IMR-90 (cell line): ENCODE results near the gene PCSK5. TPM values are rescaled to one million over a fixed set of nuclear protein-coding genes. Genes with fewer than 3 reads are reported as not detected.

Experiments used
- ATAC-seq: fragments of 200-7000 bp; cut with Tn5 transposase; 2 replicates; pipeline ENCODE4 v1.9.1; 2020; ENCODE audit warnings: low read depth, mild to moderate bottlenecking, moderate library complexity
- BruUV-seq: library from RNA; stranded (reverse); fragments of 400-500 nt; replicated peaks from 2 replicates; lab custom pipeline; 2021; lab: Mats Ljungman, UMichigan
- CTCF ChIA-PET: fragments of 300-600 bp; formaldehyde crosslinking; extraction: SDS; loops from one replicate; lab custom pipeline; 2021; ENCODE audit warnings: antibody characterized with exemption; lab: Yijun Ruan, JAX
- POLR2A ChIA-PET: fragments of 300-600 bp; sonication (Branson Sonifier 250); formaldehyde crosslinking; loops from one replicate; lab custom pipeline; 2022; ENCODE audit warnings: antibody characterized with exemption; ENCODE audit not compliant: unreplicated experiment; lab: Charles Lee
- DNase-seq: peaks from one replicate; pipeline ENCODE4 v3.0.0; 2013
- H2AFZ ChIP-seq: replicated peaks from 2 replicates; pipeline ENCODE3; 2013; ENCODE audit warnings: low read length, mild to moderate bottlenecking; ENCODE audit not compliant: poor library complexity
- H2AK5ac ChIP-seq: 2 replicates; pipeline ENCODE4 v1.6.1; 2013; ENCODE audit warnings: low read depth, low read length, inconsistent platforms
- H2AK9ac ChIP-seq: replicated peaks from 2 replicates; pipeline ENCODE3; 2013; ENCODE audit warnings: mild to moderate bottlenecking, low read depth, low read length, moderate library complexity; ENCODE audit not compliant: poor library complexity
- H2BK120ac ChIP-seq: 2 replicates; pipeline ENCODE4 v1.6.1; 2013; ENCODE audit warnings: low read depth, low read length, inconsistent platforms
- H2BK15ac ChIP-seq: 3 replicates; pipeline ENCODE4 v1.6.1; 2013; ENCODE audit warnings: low read depth, low read length, inconsistent platforms
- H2BK20ac ChIP-seq: 2 replicates; pipeline ENCODE4 v1.6.1; 2013; ENCODE audit warnings: low read depth, mild to moderate bottlenecking, inconsistent platforms, low read length, moderate library complexity
- H2BK5ac ChIP-seq: 2 replicates; pipeline ENCODE4 v1.6.1; 2013; ENCODE audit warnings: mild to moderate bottlenecking, low read depth, low read length, inconsistent platforms; ENCODE audit not compliant: poor library complexity, severe bottlenecking
- H3K14ac ChIP-seq: replicated peaks from 2 replicates; pipeline ENCODE4 v1.6.1; 2013; ENCODE audit warnings: low read depth, low read length, inconsistent platforms
- H3K18ac ChIP-seq: 2 replicates; pipeline ENCODE4 v1.6.1; 2013; ENCODE audit warnings: low read depth, low read length, control low read depth
- H3K23ac ChIP-seq: 2 replicates; pipeline ENCODE4 v1.6.1; 2013; ENCODE audit warnings: low read depth, low read length, inconsistent platforms
- H3K27ac ChIP-seq: 2 replicates; pipeline ENCODE4 v1.5.1; 2013; ENCODE audit warnings: mild to moderate bottlenecking, control low read depth, low read length; ENCODE audit not compliant: insufficient read depth
- H3K27me3 ChIP-seq: 2 replicates; pipeline ENCODE4 v1.6.1; 2013; ENCODE audit warnings: low read length; ENCODE audit not compliant: control insufficient read depth, insufficient read depth
- H3K36me3 ChIP-seq: 2 replicates; pipeline ENCODE4 v1.6.1; 2013; ENCODE audit warnings: low read length, mixed read lengths; ENCODE audit not compliant: control insufficient read depth, insufficient read depth
- H3K4ac ChIP-seq: 2 replicates; pipeline ENCODE4 v1.6.1; 2013; ENCODE audit warnings: low read depth, low read length, inconsistent platforms
- H3K4me1 ChIP-seq: 2 replicates; pipeline ENCODE4 v1.6.1; 2013; ENCODE audit warnings: low read length, mixed read lengths; ENCODE audit not compliant: control insufficient read depth, insufficient read depth
- H3K4me2 ChIP-seq: 2 replicates; pipeline ENCODE4 v1.6.1; 2013; ENCODE audit warnings: low read depth, mild to moderate bottlenecking, control low read depth, low read length, moderate library complexity
- H3K4me3 ChIP-seq: 2 replicates; pipeline ENCODE4 v1.5.1; 2013; ENCODE audit warnings: low read depth, mild to moderate bottlenecking, control low read depth, low read length, moderate library complexity; ENCODE audit not compliant: insufficient read depth
- H3K56ac ChIP-seq: 2 replicates; pipeline ENCODE4 v1.6.1; 2013; ENCODE audit warnings: low read length, inconsistent platforms; ENCODE audit not compliant: insufficient read depth; ENCODE audit errors: extremely low read depth
- H3K79me1 ChIP-seq, 2 experiments: 2 replicates each; pipeline ENCODE4 v1.6.1; 2013; ENCODE audit warnings: low read length in 2 of 2, inconsistent platforms in 1 of 2, low read depth in 1 of 2
- H3K9ac ChIP-seq: 2 replicates; pipeline ENCODE4 v1.6.1; 2013; ENCODE audit warnings: low read depth, low read length, control low read depth
- H3K9me1 ChIP-seq: 2 replicates; pipeline ENCODE4 v1.6.1; 2013; ENCODE audit warnings: low read length, inconsistent platforms; ENCODE audit not compliant: insufficient read depth
- H3K9me3 ChIP-seq: 2 replicates; pipeline ENCODE4 v1.6.1; 2013; ENCODE audit warnings: low read length; ENCODE audit not compliant: control insufficient read depth, insufficient read depth
- H4K20me1 ChIP-seq: 2 replicates; pipeline ENCODE4 v1.6.1; 2013; ENCODE audit warnings: low read length, inconsistent platforms; ENCODE audit not compliant: insufficient read depth
- H4K5ac ChIP-seq: 2 replicates; pipeline ENCODE4 v1.6.1; 2013; ENCODE audit warnings: mild to moderate bottlenecking, low read depth, low read length, control low read depth
- H4K8ac ChIP-seq, 2 experiments: 2 replicates each; pipeline ENCODE4 v1.6.1; 2013; ENCODE audit warnings: low read depth in 2 of 2, low read length in 2 of 2, control low read depth in 1 of 2, inconsistent platforms in 1 of 2
- H4K91ac ChIP-seq: 2 replicates; pipeline ENCODE4 v1.6.1; 2013; ENCODE audit warnings: low read depth, low read length, inconsistent platforms; ENCODE audit not compliant: insufficient read depth
- BHLHE40 ChIP-seq: fragments of 150-350 bp; IDR thresholded peaks from 2 replicates; pipeline ENCODE4 v1.6.1; 2016; ENCODE audit warnings: mild to moderate bottlenecking, low read depth, low read length
- CEBPB ChIP-seq: IDR thresholded peaks from 2 replicates; pipeline ENCODE4 v1.6.1; 2012; ENCODE audit warnings: low read depth, low read length, improper control_type of control experiment
- CHD1 ChIP-seq: IDR thresholded peaks from 2 replicates; pipeline ENCODE4 v1.6.1; 2012; ENCODE audit warnings: low read depth, low read length, improper control_type of control experiment
- CTCF ChIP-seq: conservative IDR thresholded peaks from 2 replicates; pipeline ENCODE4 v1.5.1; 2012; ENCODE audit warnings: mild to moderate bottlenecking, low read depth, low read length, improper control_type of control experiment
- ELK1 ChIP-seq: fragments of 150-350 bp; IDR thresholded peaks from 2 replicates; pipeline ENCODE4 v1.6.1; 2016; ENCODE audit warnings: low read depth, mild to moderate bottlenecking, low read length, moderate library complexity, borderline replicate concordance
- FOS ChIP-seq: fragments of 150-350 bp; IDR thresholded peaks from 2 replicates; pipeline ENCODE4 v1.6.1; 2016; ENCODE audit warnings: low read depth, low read length
- MAFK ChIP-seq: IDR thresholded peaks from 2 replicates; pipeline ENCODE4 v1.6.1; 2012; ENCODE audit warnings: low read depth, low read length, improper control_type of control experiment
- MAZ ChIP-seq: IDR thresholded peaks from 2 replicates; pipeline ENCODE4 v1.6.1; 2012; ENCODE audit warnings: low read depth, mild to moderate bottlenecking, low read length, improper control_type of control experiment, moderate library complexity, borderline replicate concordance
- MXI1 ChIP-seq: IDR thresholded peaks from 2 replicates; pipeline ENCODE4 v1.6.1; 2012; ENCODE audit warnings: low read depth, mild to moderate bottlenecking, low read length, moderate library complexity, borderline replicate concordance
- NFE2L2 ChIP-seq: fragments of 150-350 bp; IDR thresholded peaks from 2 replicates; pipeline ENCODE4 v1.6.1; 2016; ENCODE audit warnings: low read depth, mild to moderate bottlenecking, low read length
- POLR2A ChIP-seq: IDR thresholded peaks from 2 replicates; pipeline ENCODE4 v1.6.1; 2012; ENCODE audit warnings: mild to moderate bottlenecking, low read depth, low read length
- RAD21 ChIP-seq: IDR thresholded peaks from 2 replicates; pipeline ENCODE4 v1.6.1; 2012; ENCODE audit warnings: low read length, improper control_type of control experiment
- RCOR1 ChIP-seq: IDR thresholded peaks from 2 replicates; pipeline ENCODE4 v1.6.1; 2012; ENCODE audit warnings: mild to moderate bottlenecking, low read length, improper control_type of control experiment; ENCODE audit not compliant: insufficient replicate concordance
- RFX5 ChIP-seq: IDR thresholded peaks from 2 replicates; pipeline ENCODE4 v1.8.0; 2012; ENCODE audit warnings: low read depth, mild to moderate bottlenecking, low read length, moderate library complexity
- SMC3 ChIP-seq: fragments of 150-350 bp; IDR thresholded peaks from 2 replicates; pipeline ENCODE4 v1.6.1; 2016; ENCODE audit warnings: low read depth, mild to moderate bottlenecking, antibody characterized with exemption, low read length, moderate library complexity
- WGBS, 2 experiments: methylation state at CpG; one replicate each; pipeline versions ENCODE4 v1.1.5 to v1.1.7; 2013; ENCODE audit warnings: missing lambda C conversion rate in 2 of 2; ENCODE audit not compliant: insufficient read length in 1 of 2; ENCODE audit errors: extremely low coverage in 2 of 2; 5-methylcytosine and 5-hydroxymethylcytosine counted together
- dilution Hi-C: fragments of 300-500 bp; cut with HindIII; formaldehyde crosslinking; loops from one replicate; pipeline ENCODE4 v1.14.3; 2018; ENCODE audit warnings: low sequenced_read_pairs; ENCODE audit not compliant: unreplicated experiment
- in situ Hi-C: fragments of 300-500 bp; cut with MboI; formaldehyde crosslinking; loops from 3 replicates; pipeline ENCODE4 v1.14.3; 2019; ENCODE audit warnings: low sequenced_read_pairs, inconsistent platforms, mixed read lengths
- intact Hi-C: fragments of 100-400 bp; cut with micrococcal nuclease; formaldehyde crosslinking; loops from 2 replicates; pipeline ENCODE4 v1.10.0; 2022
- polyA plus RNA-seq, 3 experiments: library from polyadenylated mRNA; depleted of rRNA; stranded (reverse); fragments of >200 nt; gene quantifications; 2 replicates each; pipeline ENCODE4 v1.2.3, GENCODE V29; 2012; ENCODE audit warnings: low replicate concordance in 1 of 3
- total RNA-seq: library from RNA; depleted of rRNA; stranded (reverse); fragments of >200 nt; gene quantifications from 2 replicates; pipeline ENCODE4 v1.2.3, GENCODE V29; 2012
- TF ChIP-seq, protein P1 (sequence below): fragments of 150-350 bp; IDR thresholded peaks from 2 replicates; pipeline ENCODE4 v1.6.1; 2017; ENCODE audit warnings: mild to moderate bottlenecking, antibody characterized with exemption, low read length, low read depth

PCSK5 gene
- total and polyA plus RNA-seq, 2 of the 4 experiments (the other 2 are of a cell fraction): 1.5 to 3.0 TPM

DNA sequence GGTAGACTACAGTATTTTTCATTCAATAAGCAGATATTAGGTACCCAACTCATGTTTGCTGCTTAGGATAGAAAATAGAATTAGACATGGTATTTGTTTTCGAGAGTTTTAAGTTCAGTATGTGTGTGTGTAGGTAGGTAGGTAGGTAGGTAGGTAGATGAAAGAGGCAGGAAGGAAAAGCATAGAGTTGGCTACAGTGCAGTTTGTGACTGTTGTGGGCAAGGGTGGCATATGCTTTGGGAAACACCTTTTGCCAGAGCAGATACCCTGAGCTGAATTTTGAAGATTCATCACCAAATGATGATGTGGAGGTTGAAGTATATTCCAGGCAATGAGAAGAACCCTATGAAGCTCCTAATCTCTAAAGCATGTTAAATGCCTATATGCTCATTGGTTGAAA is 20.0 kb upstream of the PCSK5 start:
- Histone ChIP-seq H3K14ac (no peak overlapping the region), H3K36me3 (no peaks in the 10 kb centered on the region), H3K56ac (no peak overlapping the region), H3K4me3 (no peak overlapping the region), H2BK5ac (no peak overlapping the region), H3K4ac (no peak overlapping the region), H2BK120ac (no peak overlapping the region), H3K27ac (no peak overlapping the region), H4K8ac (no peak overlapping the region), H2AK9ac (no peak overlapping the region), H2AFZ (no peak overlapping the region), H3K9me1 (no peaks in the 10 kb centered on the region), H3K18ac (no peak overlapping the region), H2AK5ac (no peak overlapping the region), H3K4me2 (no peak overlapping the region), H4K5ac (no peak overlapping the region), H3K9ac (no peak overlapping the region), H3K79me1 (no peaks in the 10 kb centered on the region), H3K4me1 (no peaks in the 10 kb centered on the region), H3K23ac (no peak overlapping the region), H3K27me3 (no peaks in the 10 kb centered on the region; the same call in none of the 2 replicates), H3K9me3 (no peaks in the 10 kb centered on the region), H2BK15ac (no peak overlapping the region), H2BK20ac (no peak overlapping the region), H4K91ac (no peak overlapping the region), H4K20me1 (no peaks in the 10 kb centered on the region)
- DNase-seq (no peak), ATAC-seq (no peak)
- CTCF ChIA-PET: interaction anchor here (0.5 kb wide), 1 partner anchor 401 kb away, joined by 3 read pairs; no protein-coding TSS in a partner anchor
- POLR2A ChIA-PET: no interaction called here
- dilution Hi-C loops: no loop called here
- WGBS, 2 experiments: 40 to 100% methylated on average over 1 of the region's 1 CpG
- intact Hi-C loops: no loop called here
- TF ChIP-seq, protein P1, sequence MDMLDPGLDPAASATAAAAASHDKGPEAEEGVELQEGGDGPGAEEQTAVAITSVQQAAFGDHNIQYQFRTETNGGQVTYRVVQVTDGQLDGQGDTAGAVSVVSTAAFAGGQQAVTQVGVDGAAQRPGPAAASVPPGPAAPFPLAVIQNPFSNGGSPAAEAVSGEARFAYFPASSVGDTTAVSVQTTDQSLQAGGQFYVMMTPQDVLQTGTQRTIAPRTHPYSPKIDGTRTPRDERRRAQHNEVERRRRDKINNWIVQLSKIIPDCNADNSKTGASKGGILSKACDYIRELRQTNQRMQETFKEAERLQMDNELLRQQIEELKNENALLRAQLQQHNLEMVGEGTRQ: no peak
- no peak for TF ChIP-seq MAZ
- no peak for TF ChIP-seq MXI1
- TF ChIP-seq RCOR1: no peak
- TF ChIP-seq CHD1: no peak
- no peak for TF ChIP-seq BHLHE40
- TF ChIP-seq CTCF: no peak
- TF ChIP-seq RFX5: no peak
- TF ChIP-seq MAFK: no peak
- no peak for TF ChIP-seq SMC3
- no peak for TF ChIP-seq NFE2L2
- no peak for TF ChIP-seq ELK1
- no peak for TF ChIP-seq RAD21
- TF ChIP-seq CEBPB: no peak
- no peak for TF ChIP-seq POLR2A
- TF ChIP-seq FOS: no peak
- BruUV-seq: no TSS peak
- in situ Hi-C loops: no loop called here
